Measurements from ENCODE around the gene TNNI3K. TPM values are rescaled to one million over a fixed set of nuclear protein-coding genes. Genes with fewer than 3 reads are reported as not detected.

TNNI3K gene
- total RNA-seq, 1 experiment from 2014 or later, result 0.49 TPM

- DNase-seq (ENCODE audit: low read depth, low spot score) (no peak), ATAC-seq (no peak)
- RAD21 ChIA-PET (ENCODE audit: low non-redundant PET in 1 of 2, low total read pairs in 2 of 2, uncharacterized antibody in 2 of 2, unreplicated experiment in 2 of 2), result no interaction called here
- Histone ChIP-seq H3K36me3 (ENCODE audit: control insufficient read depth in 1 of 2, insufficient read depth in 2 of 2, low read length in 2 of 2) (no peaks in the 10 kb centered on the region), H3K27ac (ENCODE audit: low read depth, low read length) (no peak overlapping the region), H3K9me2 (ENCODE audit: insufficient read depth) (no peaks in the 10 kb centered on the region), H3K4me2 (ENCODE audit: low read length) (no peak overlapping the region), H3K9ac (ENCODE audit: low read length) (no peak overlapping the region), H4K20me1 (ENCODE audit: insufficient read depth) (no peaks in the 10 kb centered on the region), H3K27me3 (ENCODE audit: insufficient read depth, low read length) (no peaks in the 10 kb centered on the region), H3K79me2 (ENCODE audit: insufficient read depth, low read length) (no peaks in the 10 kb centered on the region), H2AFZ (ENCODE audit: low read depth, low read length, poor library complexity, severe bottlenecking) (no peak overlapping the region), H3K9me3 (ENCODE audit: control insufficient read depth in 1 of 2, insufficient read depth in 1 of 2, low read depth in 1 of 2, low read length in 2 of 2) (no peaks in the 10 kb centered on the region), H3K4me1 (ENCODE audit: control insufficient read depth in 1 of 2, insufficient read depth in 2 of 2, low read length in 2 of 2) (no peaks in the 10 kb centered on the region), H3K4me3 (replicated peaks in 1 of 2; ENCODE audit: low read depth in 1 of 2, low read length in 2 of 2) (no peak overlapping the region)
- TF ChIP-seq ATF3 (IDR thresholded peaks at IDR 0.05), result no peak
- no peak for TF ChIP-seq JUND (IDR thresholded peaks at IDR 0.05)
- TF ChIP-seq CTCF (IDR thresholded peaks at IDR 0.05 in 2 of 3, conservative IDR thresholded peaks at IDR 0.05 in 1 of 3; ENCODE audit: borderline replicate concordance in 1 of 3, insufficient read depth in 1 of 3, low read depth in 2 of 3, low read length in 2 of 3), result no peak
- no peak for TF ChIP-seq YY1 (IDR thresholded peaks at IDR 0.05; ENCODE audit: extremely low read depth, insufficient replicate concordance, low read depth, low read length)
- TF ChIP-seq EZH2 (IDR thresholded peaks at IDR 0.05), result no peak
- TF ChIP-seq SRF (IDR thresholded peaks at IDR 0.05; ENCODE audit: low read depth), result no peak
- TF ChIP-seq TCF7L2 (IDR thresholded peaks at IDR 0.05; ENCODE audit: borderline replicate concordance, extremely low read depth, insufficient read depth, insufficient read length), result no peak
- no peak for TF ChIP-seq RAD21 (IDR thresholded peaks at IDR 0.05; ENCODE audit: low read depth)
- TF ChIP-seq REST (IDR thresholded peaks at IDR 0.05; ENCODE audit: low read depth), result no peak
- TF ChIP-seq ZFX (IDR thresholded peaks at IDR 0.05), result no peak
- TF ChIP-seq CEBPB (IDR thresholded peaks at IDR 0.05; ENCODE audit: low read depth), result no peak
- no peak for TF ChIP-seq ZNF274 (IDR thresholded peaks at IDR 0.05; ENCODE audit: low read depth, low read length)
- no peak for TF ChIP-seq SP1 (IDR thresholded peaks at IDR 0.05; ENCODE audit: low read depth)
- no peak for TF ChIP-seq POLR2A (IDR thresholded peaks at IDR 0.05; ENCODE audit: borderline replicate concordance, extremely low read depth, insufficient read depth, insufficient read length)
- TF ChIP-seq FOSL1 (IDR thresholded peaks at IDR 0.05; ENCODE audit: low read depth), result no peak
- BruUV-seq (replicated peaks), result no TSS peak
- CTCF ChIA-PET, result no interaction called here
- POLR2A ChIA-PET, result no interaction called here
- intact Hi-C loops (cut with micrococcal nuclease), result no loop called here
Measured at GRCh38 chr1:74530892-74531291, 295.7 kb downstream of the TNNI3K start.
